H9 (cell line): Measurements from ENCODE around the gene MDFIC2. TPM values are rescaled to one million over a fixed set of nuclear protein-coding genes. Genes with fewer than 3 reads are reported as not detected.

ENCODE experiments used
- DNase-seq: peaks from one replicate; pipeline ENCODE4 v3.0.0-alpha.2; 2017
- H2AFZ ChIP-seq: one replicate; pipeline ENCODE4 v1.6.1; 2013; ENCODE audit warnings: mild to moderate bottlenecking, low read length, control low read depth, moderate library complexity
- H2AK5ac ChIP-seq: 2 replicates; pipeline ENCODE4 v1.6.1; 2013; ENCODE audit warnings: low read length, control low read depth, mixed read lengths; ENCODE audit not compliant: insufficient read length
- H2BK120ac ChIP-seq: one replicate; pipeline ENCODE4 v1.6.1; 2013; ENCODE audit warnings: low read depth, mild to moderate bottlenecking, low read length, control low read depth, inconsistent platforms; ENCODE audit not compliant: poor library complexity, severe bottlenecking
- H2BK12ac ChIP-seq: 2 replicates; pipeline ENCODE4 v1.6.1; 2013; ENCODE audit warnings: low read length, control low read depth, mixed read lengths, low read depth; ENCODE audit not compliant: insufficient read length
- H2BK15ac ChIP-seq: 2 replicates; pipeline ENCODE4 v1.6.1; 2013; ENCODE audit warnings: low read depth, low read length, control low read depth
- H2BK20ac ChIP-seq: one replicate; pipeline ENCODE4 v1.6.1; 2013; ENCODE audit warnings: low read depth, mild to moderate bottlenecking, low read length, control low read depth, inconsistent platforms; ENCODE audit not compliant: poor library complexity, severe bottlenecking
- H2BK5ac ChIP-seq: 2 replicates; pipeline ENCODE4 v1.6.1; 2013; ENCODE audit warnings: low read length, control low read depth, mixed read lengths; ENCODE audit not compliant: insufficient read length
- H3K14ac ChIP-seq: 2 replicates; pipeline ENCODE4 v1.6.1; 2013; ENCODE audit warnings: low read length, control low read depth; ENCODE audit not compliant: insufficient read depth
- H3K18ac ChIP-seq: 2 replicates; pipeline ENCODE4 v1.6.1; 2013; ENCODE audit warnings: low read depth, mild to moderate bottlenecking, mixed read lengths, low read length, control low read depth; ENCODE audit not compliant: insufficient read length
- H3K23ac ChIP-seq: 2 replicates; pipeline ENCODE4 v1.6.1; 2013; ENCODE audit warnings: low read length, control low read depth, mixed read lengths, low read depth; ENCODE audit not compliant: insufficient read length
- H3K23me2 ChIP-seq: 2 replicates; pipeline ENCODE4 v1.6.1; 2013; ENCODE audit warnings: low read depth, mild to moderate bottlenecking, mixed read lengths, low read length, control low read depth; ENCODE audit not compliant: insufficient read length, poor library complexity, severe bottlenecking
- H3K27ac ChIP-seq: 2 replicates; pipeline ENCODE4 v1.5.1; 2013; ENCODE audit warnings: low read length, control low read depth, mixed read lengths, low read depth; ENCODE audit not compliant: insufficient read length
- H3K27me3 ChIP-seq: 2 replicates; pipeline ENCODE4 v1.6.1; 2013; ENCODE audit warnings: low read length, control low read depth, inconsistent platforms; ENCODE audit not compliant: insufficient read depth
- H3K4ac ChIP-seq: 2 replicates; pipeline ENCODE4 v1.6.1; 2013; ENCODE audit warnings: low read depth, mild to moderate bottlenecking, control low read depth, inconsistent platforms, low read length, moderate library complexity
- H3K4me1 ChIP-seq: 2 replicates; pipeline ENCODE4 v1.6.1; 2013; ENCODE audit warnings: low read length, control low read depth, inconsistent platforms; ENCODE audit not compliant: insufficient read depth
- H3K4me2 ChIP-seq: 2 replicates; pipeline ENCODE4 v1.6.1; 2013; ENCODE audit warnings: low read length, control low read depth, mixed read lengths; ENCODE audit not compliant: insufficient read length, insufficient read depth
- H3K56ac ChIP-seq: 2 replicates; pipeline ENCODE4 v1.6.1; 2013; ENCODE audit warnings: low read depth, mild to moderate bottlenecking, mixed read lengths, low read length, control low read depth; ENCODE audit not compliant: insufficient read length
- H3K79me1 ChIP-seq: 2 replicates; pipeline ENCODE4 v1.6.1; 2013; ENCODE audit warnings: low read depth, mild to moderate bottlenecking, moderate library complexity, low read length, control low read depth, inconsistent platforms; ENCODE audit not compliant: insufficient read depth, poor library complexity, severe bottlenecking
- H3K79me2 ChIP-seq: 2 replicates; pipeline ENCODE4 v1.6.1; 2013; ENCODE audit warnings: low read length, control low read depth, inconsistent platforms; ENCODE audit not compliant: insufficient read depth
- H3K9ac ChIP-seq: 2 replicates; pipeline ENCODE4 v1.6.1; 2013; ENCODE audit warnings: low read length, control low read depth, mixed read lengths; ENCODE audit not compliant: insufficient read length; ENCODE audit errors: extremely low read depth
- H3K9me3 ChIP-seq: one replicate; pipeline ENCODE4 v1.6.1; 2013; ENCODE audit warnings: low read depth, low read length, inconsistent platforms; ENCODE audit not compliant: control insufficient read depth
- H3T11ph ChIP-seq: one replicate; pipeline ENCODE4 v1.6.1; 2013; ENCODE audit warnings: mild to moderate bottlenecking, low read length, control low read depth, inconsistent platforms
- H4K20me1 ChIP-seq: one replicate; pipeline ENCODE4 v1.6.1; 2013; ENCODE audit not compliant: control insufficient read depth, insufficient read length, insufficient read depth
- H4K5ac ChIP-seq: 2 replicates; pipeline ENCODE4 v1.6.1; 2013; ENCODE audit warnings: low read depth, mild to moderate bottlenecking, mixed read lengths, low read length, control low read depth; ENCODE audit not compliant: insufficient read length
- H4K8ac ChIP-seq: replicated peaks from 2 replicates; pipeline ENCODE4 v1.6.1; 2013; ENCODE audit warnings: low read length, control low read depth, mixed read lengths, low read depth; ENCODE audit not compliant: insufficient read length
- H4K91ac ChIP-seq: 2 replicates; pipeline ENCODE4 v1.6.1; 2013; ENCODE audit warnings: low read depth, mild to moderate bottlenecking, moderate library complexity, mixed read lengths, low read length, control low read depth; ENCODE audit not compliant: insufficient read length
- H3K27ac Mint-ChIP-seq, 3 experiments: 2 replicates in 2 of 3; 3 replicates in 1 of 3; pipeline ENCODE4 v1.8.0; 2020 to 2021; ENCODE audit warnings: mixed read lengths in 3 of 3, mild to moderate bottlenecking in 1 of 3, moderate library complexity in 1 of 3
- H3K27me3 Mint-ChIP-seq: 2 replicates; pipeline ENCODE4 v1.8.0; 2021; ENCODE audit warnings: low read depth, mild to moderate bottlenecking, moderate library complexity, mixed read lengths
- H3K36me3 Mint-ChIP-seq, 3 experiments: 2 replicates in 2 of 3; 3 replicates in 1 of 3; pipeline ENCODE4 v1.8.0; 2020 to 2021; ENCODE audit warnings: low read depth in 3 of 3, mixed read lengths in 3 of 3; ENCODE audit not compliant: insufficient read depth in 1 of 3
- H3K4me1 Mint-ChIP-seq, 2 experiments: 2 replicates each; pipeline ENCODE4 v1.8.0; 2020; ENCODE audit warnings: mixed read lengths in 2 of 2
- H3K4me3 Mint-ChIP-seq, 2 experiments: 2 replicates in 1 of 2; 3 replicates in 1 of 2; pipeline ENCODE4 v1.8.0; 2020 to 2021; ENCODE audit warnings: mild to moderate bottlenecking in 2 of 2, mixed read lengths in 2 of 2, moderate library complexity in 1 of 2
- H3K9me3 Mint-ChIP-seq, 2 experiments: 2 replicates in 1 of 2; 3 replicates in 1 of 2; pipeline ENCODE4 v1.8.0; 2020; ENCODE audit warnings: mild to moderate bottlenecking in 2 of 2, mixed read lengths in 2 of 2, moderate library complexity in 1 of 2
- WGBS: extraction: QIAGEN DNeasy Blood & Tissue Kit; methylation state at CpG from one replicate; pipeline ENCODE4 v1.1.7; 2013; ENCODE audit warnings: missing lambda C conversion rate, low lambda C conversion rate, mixed read lengths; ENCODE audit not compliant: insufficient read length; ENCODE audit errors: extremely low coverage; 5-methylcytosine and 5-hydroxymethylcytosine counted together
- total RNA-seq: library from RNA; stranded (reverse); gene quantifications from 2 replicates; pipeline ENCODE4 v1.2.1, GENCODE V29; 2021
- TF ChIP-seq, protein P1 (sequence below): fragments of 200-600 bp; sonication (generic); conservative IDR thresholded peaks from 3 replicates; pipeline ENCODE4 v1.8.0; 2021; ENCODE audit warnings: antibody characterized with exemption, mild to moderate bottlenecking

The MDFIC2 gene
- total RNA-seq, 1 experiment from 2014 or later = not detected

GRCh38 chr3:70224337-70224736, 88.1 kb downstream of the MDFIC2 start:
- Mint-ChIP-seq H3K27me3 (no peaks in the 10 kb centered on the region), H3K4me1 (no peaks in the 10 kb centered on the region), H3K4me3 (no peak overlapping the region), H3K9me3 (no peaks in the 10 kb centered on the region), H3K27ac (no peak overlapping the region), H3K36me3 (no peaks in the 10 kb centered on the region)
- Histone ChIP-seq H3T11ph (no peak overlapping the region), H3K4me2 (no peak overlapping the region), H3K4me1 (no peaks in the 10 kb centered on the region), H3K23ac (no peak overlapping the region), H3K27me3 (no peaks in the 10 kb centered on the region), H3K23me2 (no peaks in the 10 kb centered on the region), H3K9me3 (no peaks in the 10 kb centered on the region), H3K9ac (no peak overlapping the region), H4K8ac (no peak overlapping the region), H4K91ac (no peak overlapping the region), H4K20me1 (no peaks in the 10 kb centered on the region), H2BK12ac (no peak overlapping the region), H2BK5ac (no peak overlapping the region), H2BK120ac (no peak overlapping the region), H3K4ac (no peak overlapping the region), H2BK20ac (no peak overlapping the region), H2BK15ac (no peak overlapping the region), H3K79me2 (no peaks in the 10 kb centered on the region), H2AFZ (no peak overlapping the region), H3K79me1 (no peaks in the 10 kb centered on the region), H2AK5ac (no peak overlapping the region), H3K14ac (no peak overlapping the region), H4K5ac (no peak overlapping the region), H3K56ac (no peak overlapping the region), H3K18ac (no peak overlapping the region), H3K27ac (no peak overlapping the region)
- TF ChIP-seq, protein P1, sequence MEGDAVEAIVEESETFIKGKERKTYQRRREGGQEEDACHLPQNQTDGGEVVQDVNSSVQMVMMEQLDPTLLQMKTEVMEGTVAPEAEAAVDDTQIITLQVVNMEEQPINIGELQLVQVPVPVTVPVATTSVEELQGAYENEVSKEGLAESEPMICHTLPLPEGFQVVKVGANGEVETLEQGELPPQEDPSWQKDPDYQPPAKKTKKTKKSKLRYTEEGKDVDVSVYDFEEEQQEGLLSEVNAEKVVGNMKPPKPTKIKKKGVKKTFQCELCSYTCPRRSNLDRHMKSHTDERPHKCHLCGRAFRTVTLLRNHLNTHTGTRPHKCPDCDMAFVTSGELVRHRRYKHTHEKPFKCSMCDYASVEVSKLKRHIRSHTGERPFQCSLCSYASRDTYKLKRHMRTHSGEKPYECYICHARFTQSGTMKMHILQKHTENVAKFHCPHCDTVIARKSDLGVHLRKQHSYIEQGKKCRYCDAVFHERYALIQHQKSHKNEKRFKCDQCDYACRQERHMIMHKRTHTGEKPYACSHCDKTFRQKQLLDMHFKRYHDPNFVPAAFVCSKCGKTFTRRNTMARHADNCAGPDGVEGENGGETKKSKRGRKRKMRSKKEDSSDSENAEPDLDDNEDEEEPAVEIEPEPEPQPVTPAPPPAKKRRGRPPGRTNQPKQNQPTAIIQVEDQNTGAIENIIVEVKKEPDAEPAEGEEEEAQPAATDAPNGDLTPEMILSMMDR = no peak
- no peak for DNase-seq
- WGBS = no CpG with 5 or more reads among the region's 5 CpGs
